ENCODE measurements around the gene YWHAB. TPM values are rescaled to one million over a fixed set of nuclear protein-coding genes. Genes with fewer than 3 reads are reported as not detected.

Gene YWHAB
- total RNA-seq, 1 donor from 2014 or later: 43.2 TPM

GRCh38 chr20:44910690-44911262, 25.3 kb downstream of the YWHAB start:
- peak; percentile 12 for DNase-seq (ENCODE audit: low read depth)
- no peak for TF ChIP-seq CTCF (IDR thresholded peaks at IDR 0.05; ENCODE audit: insufficient read depth, low read length, severe bottlenecking)
- peaks cover 10% of the 10 kb centered on the region for H3K36me3 ChIP-seq (ENCODE audit: control insufficient read depth, insufficient read depth, low read length)
- H3K27me3 ChIP-seq (ENCODE audit: control insufficient read depth, insufficient read depth, low read length): no peaks in the 10 kb centered on the region
- no peak for FAIRE-seq
- H3K4me3 ChIP-seq (ENCODE audit: low read depth, low read length): peak overlapping the region; percentile 68

- H3K36me3 ChIP-seq (ENCODE audit: control insufficient read depth, insufficient read depth, low read length): peaks cover 8% of the 10 kb centered on the region
- TF ChIP-seq CTCF (IDR thresholded peaks at IDR 0.05; ENCODE audit: insufficient read depth, low read length, severe bottlenecking): peak; percentile 46
- no peaks in the 10 kb centered on the region for H3K27me3 ChIP-seq (ENCODE audit: control insufficient read depth, insufficient read depth, low read length)
- no peak for FAIRE-seq
- DNase-seq (ENCODE audit: low read depth): peak; percentile 48
- H3K4me3 ChIP-seq (ENCODE audit: low read depth, low read length): no peak overlapping the region
Observed at GRCh38 chr20:44911264-44911921, 25.9 kb downstream of the YWHAB start.

- DNase-seq (ENCODE audit: low read depth) (no peak), FAIRE-seq (no peak)
- H3K27me3 ChIP-seq (ENCODE audit: control insufficient read depth, insufficient read depth, low read length): no peaks in the 10 kb centered on the region
- H3K4me3 ChIP-seq (ENCODE audit: low read depth, low read length): no peak overlapping the region
- TF ChIP-seq CTCF (IDR thresholded peaks at IDR 0.05; ENCODE audit: insufficient read depth, low read length, severe bottlenecking): no peak
- peaks cover 13% of the 10 kb centered on the region for H3K36me3 ChIP-seq (ENCODE audit: control insufficient read depth, insufficient read depth, low read length)
Observed at GRCh38 chr20:44912189-44912588, 26.7 kb downstream of the YWHAB start.

GRCh38 chr20:44914924-44915323, 29.4 kb downstream of the YWHAB start:
- TF ChIP-seq CTCF (IDR thresholded peaks at IDR 0.05; ENCODE audit: insufficient read depth, low read length, severe bottlenecking): no peak
- DNase-seq (ENCODE audit: low read depth): no peak
- no peaks in the 10 kb centered on the region for H3K27me3 ChIP-seq (ENCODE audit: control insufficient read depth, insufficient read depth, low read length)
- peaks cover 15% of the 10 kb centered on the region for H3K36me3 ChIP-seq (ENCODE audit: control insufficient read depth, insufficient read depth, low read length)
- FAIRE-seq: no peak
- H3K4me3 ChIP-seq (ENCODE audit: low read depth, low read length): no peak overlapping the region

GRCh38 chr20:44916586-44916985, 31.1 kb downstream of the YWHAB start:
- TF ChIP-seq CTCF (IDR thresholded peaks at IDR 0.05; ENCODE audit: insufficient read depth, low read length, severe bottlenecking): no peak
- Histone ChIP-seq H3K36me3 (ENCODE audit: control insufficient read depth, insufficient read depth, low read length) (peaks cover 15% of the 10 kb centered on the region), H3K27me3 (ENCODE audit: control insufficient read depth, insufficient read depth, low read length) (no peaks in the 10 kb centered on the region), H3K4me3 (ENCODE audit: low read depth, low read length) (no peak overlapping the region)
- DNase-seq (ENCODE audit: low read depth): no peak
- FAIRE-seq: no peak

- peaks cover 15% of the 10 kb centered on the region for H3K36me3 ChIP-seq (ENCODE audit: control insufficient read depth, insufficient read depth, low read length)
- DNase-seq (ENCODE audit: low read depth) (no peak), FAIRE-seq (no peak)
- no peak for TF ChIP-seq CTCF (IDR thresholded peaks at IDR 0.05; ENCODE audit: insufficient read depth, low read length, severe bottlenecking)
- no peaks in the 10 kb centered on the region for H3K27me3 ChIP-seq (ENCODE audit: control insufficient read depth, insufficient read depth, low read length)
- no peak overlapping the region for H3K4me3 ChIP-seq (ENCODE audit: low read depth, low read length)
Observed at GRCh38 chr20:44917399-44917798, 31.9 kb downstream of the YWHAB start.
